ENCODE measurements around the gene B3GAT3.
"Not testable (repeated sequence)": the region's sequence is repeated elsewhere in the genome, so short reads cannot be mapped to it uniquely, and the experiment has no call there.

The B3GAT3 gene

DNA sequence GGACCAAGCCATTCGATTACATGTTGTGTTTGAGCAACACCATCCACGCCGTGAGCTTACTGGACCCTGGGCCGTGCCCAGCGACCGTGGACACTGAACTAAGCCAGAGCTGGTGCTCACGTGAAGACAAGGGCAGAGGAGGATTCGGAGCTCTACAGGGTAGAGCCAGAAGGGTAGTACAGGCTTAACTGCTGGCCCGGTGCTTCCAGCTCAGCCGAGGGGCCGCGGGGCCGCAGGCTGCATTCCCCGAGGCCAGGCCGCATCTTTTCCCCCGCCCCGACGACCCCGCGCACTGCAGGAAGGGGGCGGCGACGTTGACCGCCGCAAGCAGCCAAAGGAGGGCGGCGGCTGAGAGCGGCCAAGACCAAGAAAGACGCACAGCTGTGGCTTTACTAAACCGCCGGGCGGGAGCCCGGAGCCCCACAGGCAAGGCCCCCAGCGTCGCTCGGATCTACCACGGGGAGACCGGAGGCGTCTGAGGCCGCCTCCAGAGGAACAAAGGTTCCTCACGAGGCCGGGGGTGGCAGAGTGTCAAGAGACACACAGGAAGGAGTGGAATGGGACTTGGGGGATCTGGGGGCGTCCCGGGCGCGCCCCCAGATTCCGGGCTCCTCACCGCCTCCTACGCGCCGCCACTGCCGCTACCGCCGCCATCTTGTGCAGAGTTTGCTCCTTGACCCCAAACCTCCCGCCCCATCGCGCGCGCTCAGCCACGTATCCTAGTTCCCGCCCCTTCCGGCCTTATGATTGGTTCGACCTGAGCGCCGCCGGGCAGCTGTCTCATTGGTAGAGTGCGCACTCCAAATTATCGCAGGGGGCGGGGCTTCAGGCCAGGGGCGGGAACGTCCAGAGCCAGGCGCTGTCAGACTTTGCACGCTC lies 24.4 kb upstream of the B3GAT3 start, which contains the start of gene GANAB:
Gene GANAB (minus strand): TSS at position 668 of the 879 bp plus-strand sequence. CDS start 14 bp downstream, at position 654.
- peak; percentile 99 for DNase-seq (ENCODE audit: low spot score)

DNA sequence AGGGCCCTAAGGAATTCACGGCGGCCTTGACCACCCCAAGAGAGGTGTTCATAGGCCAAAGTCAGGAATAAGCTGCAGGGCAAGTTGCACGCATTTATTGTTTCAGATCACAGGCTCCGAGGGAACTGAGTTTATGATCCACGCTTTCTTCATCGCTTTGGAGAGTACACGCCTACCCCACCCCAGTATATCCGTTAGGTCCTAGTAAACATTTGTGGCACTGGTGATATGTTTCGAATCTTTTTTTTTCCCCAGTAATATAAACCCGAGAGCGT lies 23.8 kb upstream of the B3GAT3 start:
- DNase-seq (ENCODE audit: low spot score) = no peak

GRCh38 chr11:62644220-62644619 lies 22.4 kb upstream of the B3GAT3 start:
- no peak for DNase-seq (ENCODE audit: low spot score)

DNA sequence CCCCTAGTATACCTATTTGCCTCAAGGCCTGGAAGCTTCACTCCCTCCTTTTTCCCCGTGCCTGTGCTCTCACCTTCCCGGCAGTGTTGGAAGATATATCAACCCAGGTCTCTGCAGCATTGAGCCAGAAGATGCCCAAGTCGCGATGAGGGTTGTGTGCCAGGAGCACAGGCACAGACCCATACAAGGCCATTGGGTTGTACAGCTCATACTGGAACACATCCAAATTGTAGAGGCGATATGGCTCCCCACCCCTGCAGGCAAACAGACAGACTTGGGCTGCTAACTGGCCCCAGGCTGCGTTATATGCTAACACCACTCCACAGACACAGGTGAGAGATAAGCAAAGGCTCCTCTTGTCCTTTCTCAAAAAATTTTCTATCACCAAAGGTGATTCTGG lies 10.7 kb upstream of the B3GAT3 start:
- DNase-seq (ENCODE audit: low spot score) = no peak

DNA sequence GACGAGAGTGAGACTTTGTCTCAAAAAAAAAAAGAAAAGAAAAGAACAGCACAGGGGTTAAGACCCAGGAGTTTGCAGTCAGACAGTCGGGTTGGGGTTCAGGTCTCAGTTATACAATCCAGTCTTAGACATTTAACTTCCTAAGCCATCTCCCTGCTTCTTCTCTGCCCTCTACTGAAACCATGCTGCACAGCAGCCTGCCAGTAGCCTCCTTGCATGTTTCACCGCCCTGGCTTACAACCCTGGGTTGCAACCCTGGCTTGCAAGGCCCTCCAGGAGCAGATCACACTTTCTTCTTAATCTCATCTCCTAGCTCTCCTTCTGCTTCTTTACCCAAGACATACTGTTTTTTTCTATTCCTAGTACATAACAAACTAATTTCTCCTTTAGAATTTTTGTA lies 5.9 kb upstream of the B3GAT3 start:
- DNase-seq (ENCODE audit: low spot score) = no peak

GRCh38 chr11:62622476-62623089 lies 797 bp upstream of the B3GAT3 start:
- no peak for DNase-seq (ENCODE audit: low spot score)

- no peak for DNase-seq (ENCODE audit: low spot score)
Measured at GRCh38 chr11:62621027-62621566, 689 bp downstream of the B3GAT3 start.

DNA sequence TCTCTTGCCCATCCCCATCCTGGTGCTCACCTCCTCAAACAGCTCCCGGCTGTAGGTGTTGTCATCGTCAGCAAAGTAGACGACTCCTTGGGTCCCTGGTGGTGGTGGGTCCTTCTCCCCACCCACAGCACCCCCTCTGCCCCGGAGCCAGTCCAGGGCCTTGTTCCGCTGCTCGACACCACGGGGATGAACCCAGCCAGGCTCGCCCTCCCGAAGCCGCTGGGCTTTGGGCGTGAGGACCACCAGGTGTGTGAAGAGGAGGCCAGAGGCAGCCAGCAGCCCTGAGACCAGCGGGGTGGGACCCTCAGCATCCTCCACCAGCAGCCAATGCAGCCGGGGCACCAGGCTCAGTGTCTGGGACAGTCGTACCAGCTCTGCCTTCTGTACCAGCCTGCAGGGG lies 4.8 kb downstream of the B3GAT3 start:
- not testable (repeated sequence) for DNase-seq (ENCODE audit: low spot score)

GRCh38 chr11:62615521-62615920 lies 6.3 kb downstream of the B3GAT3 start:
- DNase-seq (ENCODE audit: low spot score) = no peak

- DNase-seq (ENCODE audit: low spot score) = no peak
Measured at GRCh38 chr11:62614275-62614674, 7.5 kb downstream of the B3GAT3 start.

DNA sequence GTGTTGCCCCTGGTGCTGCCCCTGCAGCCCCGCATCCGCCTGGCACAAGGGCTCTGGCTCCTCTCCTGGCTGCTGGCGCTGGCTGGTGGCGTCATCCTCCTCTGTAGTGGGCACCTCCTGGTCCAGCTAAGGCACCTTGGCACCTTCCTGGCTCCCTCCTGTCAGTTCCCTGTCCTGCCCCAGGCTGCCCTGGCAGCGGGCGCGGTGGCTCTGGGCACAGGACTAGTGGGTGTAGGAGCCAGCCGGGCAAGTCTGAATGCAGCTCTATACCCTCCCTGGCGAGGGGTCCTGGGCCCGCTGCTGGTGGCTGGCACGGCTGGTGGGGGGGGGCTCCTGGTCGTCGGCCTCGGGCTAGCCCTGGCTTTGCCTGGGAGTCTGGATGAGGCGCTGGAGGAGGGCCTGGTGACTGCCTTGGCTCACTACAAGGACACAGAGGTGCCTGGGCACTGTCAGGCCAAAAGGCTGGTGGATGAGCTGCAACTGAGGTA lies 8.5 kb downstream of the B3GAT3 start:
- DNase-seq (ENCODE audit: low spot score) = no peak

DNA sequence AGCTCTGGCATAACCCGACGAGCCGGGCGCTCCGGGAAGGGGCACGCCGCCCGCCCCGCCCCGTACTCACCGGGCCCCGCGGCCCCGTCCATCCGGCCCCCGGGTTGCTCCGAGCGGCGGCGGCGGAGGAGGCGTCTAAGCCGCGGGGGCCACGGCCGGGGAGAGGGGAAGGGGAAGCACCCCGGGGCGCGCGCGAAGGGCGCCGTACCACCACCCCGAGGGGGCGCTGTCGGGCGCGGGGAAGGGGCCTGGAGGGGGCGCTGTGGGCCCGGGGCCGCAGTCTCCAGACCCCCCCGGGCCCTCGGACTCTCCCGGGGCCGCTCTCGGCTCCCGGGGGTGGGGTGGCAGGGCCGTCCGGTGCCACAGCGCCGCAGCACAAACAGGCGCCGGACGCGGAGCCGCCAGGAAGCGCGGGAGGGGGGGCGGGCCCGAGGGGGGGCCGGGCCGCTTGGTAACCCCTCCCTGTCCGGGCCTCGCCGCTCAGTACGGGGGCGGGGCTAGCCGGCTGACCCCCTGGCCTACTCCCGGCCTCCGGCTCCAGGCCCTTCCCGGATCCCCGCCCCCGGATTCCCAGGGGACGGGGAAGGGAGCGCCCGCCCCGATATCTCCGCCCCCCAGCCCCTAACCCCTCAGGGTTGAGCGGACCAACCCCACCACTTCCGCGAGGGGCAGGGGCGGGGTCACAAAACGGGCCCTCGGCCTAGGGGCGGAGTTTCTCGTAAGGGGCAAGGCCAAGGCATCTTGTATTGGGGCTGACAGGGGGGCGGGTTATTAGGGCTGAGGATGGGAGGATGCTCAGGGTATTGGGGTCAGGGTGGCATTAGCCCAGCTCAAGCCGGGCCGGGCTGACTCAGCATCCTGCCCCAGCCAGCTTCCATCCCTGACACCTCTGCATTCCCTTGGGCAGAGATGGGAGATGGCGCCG lies 9.2 kb downstream of the B3GAT3 start, which contains the start of the genes EML3 and ROM1:
Gene EML3 (minus strand): TSS at position 410 of the 925 bp plus-strand sequence. CDS start 318 bp downstream, at position 92.
Gene ROM1 (plus strand): TSS at position 892 of the 925 bp plus-strand sequence. CDS start 25 bp downstream, at position 917.
- DNase-seq (ENCODE audit: low spot score) = peak; percentile 81

DNA sequence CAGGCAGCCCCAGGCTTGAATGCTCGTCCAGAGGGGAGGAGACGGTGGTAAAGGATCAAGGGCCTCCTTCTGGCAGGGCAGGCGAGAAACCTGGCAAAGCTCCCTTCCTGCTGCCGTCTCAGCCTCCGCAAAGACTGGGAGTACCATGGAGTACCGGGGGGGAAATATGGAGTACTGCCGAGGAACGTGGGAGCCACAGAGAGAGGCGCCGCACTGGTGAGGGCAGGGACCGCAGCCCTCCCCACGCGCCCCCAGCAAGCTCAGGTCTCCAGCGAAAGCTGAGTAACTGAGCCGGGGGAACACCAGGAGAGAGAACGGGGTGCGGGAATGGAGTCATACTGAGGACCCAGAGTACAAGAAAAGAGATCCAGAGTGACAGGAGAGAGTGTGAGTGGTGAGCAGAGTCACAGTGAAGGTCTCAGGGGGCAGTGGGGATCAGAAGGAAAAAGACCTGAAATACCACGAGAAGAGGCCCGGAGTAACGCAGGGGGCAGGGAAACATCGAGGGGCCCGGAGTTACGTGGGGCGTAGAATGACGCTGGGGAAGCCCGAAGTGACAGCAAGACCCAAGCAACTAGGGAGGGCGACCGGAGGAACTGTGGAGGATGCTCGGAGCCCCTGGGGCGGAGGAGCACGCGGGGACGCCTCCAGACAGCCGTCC lies 10.0 kb downstream of the B3GAT3 start:
- peak; percentile 48 for DNase-seq (ENCODE audit: low spot score)

GRCh38 chr11:62610814-62611704 lies 10.7 kb downstream of the B3GAT3 start:
- DNase-seq (ENCODE audit: low spot score) = no peak

DNA sequence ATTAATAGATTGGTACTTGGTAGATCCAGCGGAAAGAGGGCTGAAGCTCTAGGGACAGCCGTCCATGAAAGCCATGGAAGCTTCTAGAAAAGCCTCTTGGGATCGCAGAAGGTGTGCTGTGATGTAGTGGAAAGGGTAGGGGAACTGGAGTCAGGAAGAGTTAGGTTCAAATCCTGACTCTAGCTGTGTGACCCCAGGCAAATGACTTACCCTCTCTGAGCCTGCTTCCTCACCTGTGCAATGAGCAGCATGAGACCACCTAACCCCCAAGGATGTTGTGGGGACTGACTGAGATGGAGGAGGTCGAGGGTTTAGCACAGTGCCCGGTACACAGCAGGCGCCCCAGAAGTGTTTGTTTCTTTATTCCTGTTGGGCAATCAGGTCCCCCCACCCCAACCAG lies 11.4 kb downstream of the B3GAT3 start:
- DNase-seq (ENCODE audit: low spot score) = no peak

DNA sequence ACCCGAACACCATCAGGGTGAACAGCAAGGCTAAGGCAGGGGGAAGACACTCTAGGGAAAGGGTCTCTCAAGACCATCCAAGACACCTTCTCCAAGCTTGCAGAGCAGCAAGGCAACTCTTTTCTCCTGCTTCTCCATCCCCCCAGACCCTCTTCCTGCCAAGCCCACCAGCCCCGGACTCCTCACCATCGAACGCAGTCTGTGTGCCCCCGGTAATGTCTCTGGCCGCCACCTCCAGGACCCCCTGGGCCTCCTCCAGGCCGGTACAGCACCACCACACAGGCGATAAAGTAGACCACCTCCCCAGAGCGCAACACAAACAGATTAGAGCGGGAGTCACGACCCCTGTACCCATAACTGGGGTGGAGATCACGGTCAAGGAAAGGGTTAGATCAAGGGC lies 13.0 kb downstream of the B3GAT3 start:
- DNase-seq (ENCODE audit: low spot score) = no peak

GRCh38 chr11:62607714-62608113 lies 14.1 kb downstream of the B3GAT3 start:
- no peak for DNase-seq (ENCODE audit: low spot score)

DNA sequence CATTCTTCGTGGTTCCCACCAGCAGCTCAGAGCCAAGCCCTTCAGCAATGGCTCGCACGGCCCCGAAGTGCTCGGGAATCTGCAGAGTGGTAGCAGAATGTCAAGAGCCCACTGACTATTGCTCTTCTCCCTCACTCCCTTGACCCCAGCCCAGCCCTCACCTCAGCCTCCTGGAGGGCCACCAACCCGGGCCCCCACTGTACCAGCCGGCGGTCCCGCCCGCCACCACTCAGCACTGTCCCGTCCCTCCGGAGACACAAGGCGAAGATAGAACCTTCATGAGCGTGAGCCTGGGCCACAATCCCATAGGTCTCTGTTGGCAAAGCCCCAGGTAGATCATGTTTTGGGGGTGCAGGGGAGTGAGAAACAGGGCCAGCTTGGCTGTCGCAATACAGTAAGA lies 15.9 kb downstream of the B3GAT3 start:
- no peak for DNase-seq (ENCODE audit: low spot score)

- DNase-seq (ENCODE audit: low spot score) = no peak
Measured at GRCh38 chr11:62605467-62605866, 16.3 kb downstream of the B3GAT3 start.

DNA sequence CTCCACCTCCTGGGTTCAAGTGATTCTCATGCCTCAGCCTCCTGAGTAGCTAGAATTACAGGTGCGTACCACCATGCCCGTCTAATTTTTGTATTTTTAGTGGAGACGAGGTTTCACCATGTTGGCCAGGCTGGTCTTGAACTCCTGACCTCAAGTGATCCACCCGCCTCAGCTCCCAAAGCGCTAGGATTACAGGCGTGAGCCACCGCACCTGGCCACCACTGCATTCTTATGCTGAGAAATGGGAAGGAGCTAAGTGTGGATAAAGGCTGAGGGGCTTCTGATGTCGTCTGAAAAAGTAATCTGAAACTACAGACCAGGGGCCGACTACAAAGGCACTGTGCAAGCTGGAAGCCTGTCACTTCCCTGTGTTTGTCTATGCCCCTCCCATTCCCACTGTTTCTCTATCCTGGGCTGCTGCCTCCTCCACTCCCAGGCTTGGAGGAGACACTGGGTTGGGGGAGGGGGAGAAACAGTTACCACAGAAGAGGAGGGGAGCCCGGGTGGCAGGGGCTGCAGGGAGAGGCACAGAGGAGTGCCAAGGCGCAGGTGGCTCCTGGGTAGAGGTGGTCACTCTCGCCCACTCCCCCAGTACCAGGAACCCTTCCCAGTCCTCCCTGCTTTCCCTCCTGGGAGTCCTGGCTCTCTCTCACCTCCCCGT lies 17.2 kb downstream of the B3GAT3 start:
- DNase-seq (ENCODE audit: low spot score) = no peak

Data from COLO829 (cell line).